Measurements from ENCODE around the gene PCYOX1L. TPM values are rescaled to one million over a fixed set of nuclear protein-coding genes. Genes with fewer than 3 reads are reported as not detected.
A peak's percentile ranks its signal among the peaks of the same experiment; 100 is the strongest.

Gene PCYOX1L
- total RNA-seq, 1 experiment from 2014 or later = 15.3 TPM

DNA sequence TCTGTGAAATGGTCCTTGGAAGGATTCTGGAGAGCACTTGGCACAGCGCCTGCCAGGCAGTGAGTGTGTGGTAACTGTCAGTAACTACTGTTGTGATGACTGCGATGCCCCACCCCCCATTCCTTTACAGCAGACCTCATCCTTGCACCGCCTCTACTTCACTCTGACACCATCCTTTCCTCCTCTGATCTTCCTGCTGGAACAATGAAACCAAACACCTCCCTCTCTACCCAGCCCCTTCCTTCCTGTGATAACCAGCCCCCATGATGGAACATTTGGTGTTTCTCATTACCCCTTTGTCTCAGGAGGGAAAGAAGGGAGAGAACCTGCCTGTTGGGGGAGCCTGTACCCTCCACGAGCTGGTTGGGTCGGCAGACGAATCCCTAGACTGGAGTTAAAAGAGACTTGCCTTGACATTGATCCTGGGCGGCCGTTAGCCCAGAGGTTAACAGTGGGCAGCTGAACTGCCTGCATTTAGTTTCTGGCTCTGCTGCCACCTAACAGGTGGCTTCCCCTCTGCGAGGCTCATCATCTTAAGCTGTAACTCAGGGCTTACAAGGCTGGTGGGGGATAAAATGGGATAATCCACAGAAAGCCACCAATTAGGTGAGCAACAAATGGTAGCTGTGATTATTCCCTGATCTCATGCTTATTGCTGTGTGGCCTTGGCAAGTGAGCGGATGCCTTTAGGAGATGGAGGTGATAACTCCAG lies 46.7 kb upstream of the PCYOX1L start:
- H3K18ac ChIP-seq (ENCODE audit: insufficient read length, low read depth, low read length) = no peak overlapping the region
- TF ChIP-seq, protein P1, sequence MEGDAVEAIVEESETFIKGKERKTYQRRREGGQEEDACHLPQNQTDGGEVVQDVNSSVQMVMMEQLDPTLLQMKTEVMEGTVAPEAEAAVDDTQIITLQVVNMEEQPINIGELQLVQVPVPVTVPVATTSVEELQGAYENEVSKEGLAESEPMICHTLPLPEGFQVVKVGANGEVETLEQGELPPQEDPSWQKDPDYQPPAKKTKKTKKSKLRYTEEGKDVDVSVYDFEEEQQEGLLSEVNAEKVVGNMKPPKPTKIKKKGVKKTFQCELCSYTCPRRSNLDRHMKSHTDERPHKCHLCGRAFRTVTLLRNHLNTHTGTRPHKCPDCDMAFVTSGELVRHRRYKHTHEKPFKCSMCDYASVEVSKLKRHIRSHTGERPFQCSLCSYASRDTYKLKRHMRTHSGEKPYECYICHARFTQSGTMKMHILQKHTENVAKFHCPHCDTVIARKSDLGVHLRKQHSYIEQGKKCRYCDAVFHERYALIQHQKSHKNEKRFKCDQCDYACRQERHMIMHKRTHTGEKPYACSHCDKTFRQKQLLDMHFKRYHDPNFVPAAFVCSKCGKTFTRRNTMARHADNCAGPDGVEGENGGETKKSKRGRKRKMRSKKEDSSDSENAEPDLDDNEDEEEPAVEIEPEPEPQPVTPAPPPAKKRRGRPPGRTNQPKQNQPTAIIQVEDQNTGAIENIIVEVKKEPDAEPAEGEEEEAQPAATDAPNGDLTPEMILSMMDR (conservative IDR thresholded peaks at IDR 0.05) = no peak; the same call in 2 of the 3 replicates
- no peak overlapping the region for H2AFZ ChIP-seq (ENCODE audit: low read length)
- no peak overlapping the region for H4K91ac ChIP-seq (ENCODE audit: insufficient read length, low read depth, low read length)
- H3K14ac ChIP-seq (ENCODE audit: insufficient read depth, low read length) = no peak overlapping the region
- H2AK5ac ChIP-seq (ENCODE audit: insufficient read length, low read length) = no peak overlapping the region
- Mint-ChIP-seq H3K4me1 (peaks cover 10 to 13% of the 10 kb centered on the region in 2 experiments), H3K36me3 (ENCODE audit: insufficient read depth in 1 of 3, low read depth in 3 of 3) (no peaks in the 10 kb centered on the region), H3K27ac (peak overlapping the region in 2 of 3 experiments; percentile 3 to 18; a peak in 2 of 7 replicates), H3K9me3 (no peaks in the 10 kb centered on the region), H3K27me3 (ENCODE audit: low read depth) (no peaks in the 10 kb centered on the region; the same call in none of the 2 replicates), H3K4me3 (no peak overlapping the region)
- DNase-seq = peak; percentile 47
- no peaks in the 10 kb centered on the region for H4K20me1 ChIP-seq (ENCODE audit: control insufficient read depth, insufficient read depth, insufficient read length)
- H3K9me3 ChIP-seq (ENCODE audit: control insufficient read depth, low read depth, low read length) = no peaks in the 10 kb centered on the region
- no peak overlapping the region for H4K5ac ChIP-seq (ENCODE audit: insufficient read length, low read depth, low read length)
- no peak overlapping the region for H4K8ac ChIP-seq (replicated peaks; ENCODE audit: insufficient read length, low read depth, low read length)
- no peak overlapping the region for H3K56ac ChIP-seq (ENCODE audit: insufficient read length, low read depth, low read length)
- H3K4ac ChIP-seq (ENCODE audit: low read depth, low read length) = no peak overlapping the region
- no peak overlapping the region for H2BK15ac ChIP-seq (ENCODE audit: low read depth, low read length)
- H3K4me2 ChIP-seq (ENCODE audit: insufficient read depth, insufficient read length, low read length) = no peak overlapping the region
- no peak overlapping the region for H3K9ac ChIP-seq (ENCODE audit: extremely low read depth, insufficient read length, low read length)
- no peak overlapping the region for H3K27ac ChIP-seq (ENCODE audit: insufficient read length, low read depth, low read length)
- no peak overlapping the region for H2BK12ac ChIP-seq (ENCODE audit: insufficient read length, low read depth, low read length)
- no peak overlapping the region for H3K23ac ChIP-seq (ENCODE audit: insufficient read length, low read depth, low read length)
- no peak overlapping the region for H2BK120ac ChIP-seq (ENCODE audit: low read depth, low read length, poor library complexity, severe bottlenecking)
- no peaks in the 10 kb centered on the region for H3K79me1 ChIP-seq (ENCODE audit: insufficient read depth, low read depth, low read length, poor library complexity, severe bottlenecking)
- no peak overlapping the region for H2BK5ac ChIP-seq (ENCODE audit: insufficient read length, low read length)
- H2BK20ac ChIP-seq (ENCODE audit: low read depth, low read length, poor library complexity, severe bottlenecking) = no peak overlapping the region
- no peaks in the 10 kb centered on the region for H3K79me2 ChIP-seq (ENCODE audit: insufficient read depth, low read length)
- H3K23me2 ChIP-seq (ENCODE audit: insufficient read length, low read depth, low read length, poor library complexity, severe bottlenecking) = no peaks in the 10 kb centered on the region
- H3K4me1 ChIP-seq (ENCODE audit: insufficient read depth, low read length) = no peaks in the 10 kb centered on the region
- no peak overlapping the region for H3T11ph ChIP-seq (ENCODE audit: low read length)
- H3K27me3 ChIP-seq (ENCODE audit: insufficient read depth, low read length) = no peaks in the 10 kb centered on the region
- WGBS (ENCODE audit: extremely low coverage, insufficient read length, low lambda C conversion rate) = no CpG with 5 or more reads among the region's 10 CpGs

Data from H9 (cell line).